Gastrocnemius medialis (tissue), 4 donors: ENCODE data around the gene MED9.
"Not testable (repeated sequence)": the region's sequence is repeated elsewhere in the genome, so short reads cannot be mapped to it uniquely, and the experiment has no call there.

Experiments
- CTCF ChIP-seq, 5 experiments: fragments of 450-650 bp in 3 of 5; fragments of 200-600 bp in 2 of 5; sonication (generic) in 2 of 5; IDR thresholded peaks in 4 of 5; conservative IDR thresholded peaks in 1 of 5; 1 replicate in 4 of 5; 2 replicates in 1 of 5; pipeline ENCODE4 v1.5.1; 2016 to 2019; ENCODE audit warnings: antibody characterized with exemption in 5 of 5, mild to moderate bottlenecking in 3 of 5, moderate library complexity in 3 of 5
- POLR2A ChIP-seq, 2 donors: fragments of 450-650 bp; IDR thresholded peaks; one replicate each; pipeline ENCODE4 v1.6.1; 2017; ENCODE audit warnings: antibody characterized with exemption in 2 of 2, mild to moderate bottlenecking in 2 of 2, moderate library complexity in 2 of 2

GRCh38 chr17:17465878-17466277 lies 10.9 kb upstream of the MED9 start:
- not testable (repeated sequence) for TF ChIP-seq CTCF (IDR thresholded peaks at IDR 0.05 in 4 of 5, conservative IDR thresholded peaks at IDR 0.05 in 1 of 5); POLR2A (IDR thresholded peaks at IDR 0.05)
